Measurements from ENCODE around the gene TPD52L1. TPM values are rescaled to one million over a fixed set of nuclear protein-coding genes. Genes with fewer than 3 reads are reported as not detected.

Gene TPD52L1
- total RNA-seq, 1 donor from 2014 or later = 200 TPM

GRCh38 chr6:125219361-125219895, 65.9 kb downstream of the TPD52L1 start:
- Mint-ChIP-seq H3K4me3 (no peak overlapping the region), H3K36me3 (no peaks in the 10 kb centered on the region), H3K27ac (peak overlapping the region; percentile 89), H3K4me1 (peaks cover 66% of the 10 kb centered on the region), H3K27me3 (ENCODE audit: low read depth) (no peaks in the 10 kb centered on the region), H3K9me3 (no peaks in the 10 kb centered on the region)
- no peak for DNase-seq (ENCODE audit: low spot score in 2 of 2, unreplicated experiment in 2 of 2)
- TF ChIP-seq CTCF (IDR thresholded peaks at IDR 0.05; ENCODE audit: unreplicated experiment) = no peak

GRCh38 chr6:125220712-125221111, 67.1 kb downstream of the TPD52L1 start:
- peak overlapping the region; percentile 85 for H3K27ac Mint-ChIP-seq
- H3K36me3 Mint-ChIP-seq = peaks cover 2% of the 10 kb centered on the region
- TF ChIP-seq CTCF (IDR thresholded peaks at IDR 0.05; ENCODE audit: unreplicated experiment) = no peak
- no peak overlapping the region for H3K4me3 Mint-ChIP-seq
- H3K9me3 Mint-ChIP-seq = no peaks in the 10 kb centered on the region
- no peaks in the 10 kb centered on the region for H3K27me3 Mint-ChIP-seq (ENCODE audit: low read depth)
- DNase-seq (ENCODE audit: low spot score in 2 of 2, unreplicated experiment in 2 of 2) = no peak
- H3K4me1 Mint-ChIP-seq = peaks cover 61% of the 10 kb centered on the region

- no peaks in the 10 kb centered on the region for H3K9me3 Mint-ChIP-seq
- peaks cover 2% of the 10 kb centered on the region for H3K36me3 Mint-ChIP-seq
- peak overlapping the region; percentile 90 for H3K27ac Mint-ChIP-seq
- H3K27me3 Mint-ChIP-seq (ENCODE audit: low read depth) = no peaks in the 10 kb centered on the region
- peaks cover 71% of the 10 kb centered on the region for H3K4me1 Mint-ChIP-seq
- no peak overlapping the region for H3K4me3 Mint-ChIP-seq
- no peak for DNase-seq (ENCODE audit: low spot score in 2 of 2, unreplicated experiment in 2 of 2)
- no peak for TF ChIP-seq CTCF (IDR thresholded peaks at IDR 0.05; ENCODE audit: unreplicated experiment)
Observed at GRCh38 chr6:125222531-125223455, 69.2 kb downstream of the TPD52L1 start.

GRCh38 chr6:125224231-125224861, 70.8 kb downstream of the TPD52L1 start:
- Mint-ChIP-seq H3K9me3 (no peaks in the 10 kb centered on the region), H3K27me3 (ENCODE audit: low read depth) (no peaks in the 10 kb centered on the region), H3K4me1 (peaks cover 69% of the 10 kb centered on the region), H3K4me3 (no peak overlapping the region), H3K36me3 (peaks cover 2% of the 10 kb centered on the region), H3K27ac (peak overlapping the region; percentile 87)
- no peak for TF ChIP-seq CTCF (IDR thresholded peaks at IDR 0.05; ENCODE audit: unreplicated experiment)
- DNase-seq (ENCODE audit: low spot score in 2 of 2, unreplicated experiment in 2 of 2) = no peak

GRCh38 chr6:125227244-125227643, 73.7 kb downstream of the TPD52L1 start:
- peaks cover 2% of the 10 kb centered on the region for H3K36me3 Mint-ChIP-seq
- H3K4me1 Mint-ChIP-seq = peaks cover 70% of the 10 kb centered on the region
- no peaks in the 10 kb centered on the region for H3K9me3 Mint-ChIP-seq
- H3K27ac Mint-ChIP-seq = peak overlapping the region; percentile 81
- no peak for DNase-seq (ENCODE audit: low spot score in 2 of 2, unreplicated experiment in 2 of 2)
- no peaks in the 10 kb centered on the region for H3K27me3 Mint-ChIP-seq (ENCODE audit: low read depth)
- TF ChIP-seq CTCF (IDR thresholded peaks at IDR 0.05; ENCODE audit: unreplicated experiment) = no peak
- no peak overlapping the region for H3K4me3 Mint-ChIP-seq

Measured in mesothelial cell of epicardium (in vitro differentiated cells).